Measurements from ENCODE around the gene MGMT.

- TF ChIP-seq POLR2AphosphoS5 (IDR thresholded peaks at IDR 0.05; ENCODE audit: insufficient read depth, low read depth, low read length) (no peak), MYC (IDR thresholded peaks at IDR 0.05; ENCODE audit: low read depth, low read length) (no peak), CTCF (IDR thresholded peaks at IDR 0.05; ENCODE audit: extremely low read depth in 1 of 2, insufficient read depth in 1 of 2, low read depth in 1 of 2, low read length in 2 of 2) (no peak), EZH2 (IDR thresholded peaks at IDR 0.05; ENCODE audit: borderline replicate concordance, low read depth, low read length, severe bottlenecking) (no peak), POLR2A (IDR thresholded peaks at IDR 0.05; ENCODE audit: low read depth, low read length) (no peak), JUN (IDR thresholded peaks at IDR 0.05; ENCODE audit: borderline replicate concordance, insufficient read depth, insufficient read length, low read depth) (no peak), MAX (IDR thresholded peaks at IDR 0.05; ENCODE audit: insufficient read depth, insufficient read length) (no peak)
These were observed 83.0 kb downstream of the MGMT start for GRCh38 chr10:129550076-129550475.
